ENCODE results near the gene GJA3. TPM values are rescaled to one million over a fixed set of nuclear protein-coding genes. Genes with fewer than 3 reads are reported as not detected.

The GJA3 gene
- total RNA-seq: under 1 TPM; 0.11 to 0.54 (median 0.41) TPM

GRCh38 chr13:20160306-20161274 lies at the start of gene GJA3:
TSS of gene GJA3 (minus strand) at chr13:20161052. CDS start at chr13:20143288, 17,764 bp downstream.
- peak in 1 of 2 donors; percentile 24 for DNase-seq
- TF ChIP-seq POLR2A (IDR thresholded peaks at IDR 0.05): no peak
- no peak for TF ChIP-seq CTCF (IDR thresholded peaks at IDR 0.05)
- Histone ChIP-seq H3K27ac (no peak within 1 kb of the TSS), H3K4me3 (replicated peaks in 1 of 3) (peak within 1 kb of the TSS in 1 of 3 donors; percentile 32), H3K4me1 (peaks cover 6 to 20% of the 10 kb centered on the region in 2 donors), H3K27me3 (peaks cover 43% of the 10 kb centered on the region), H3K36me3 (no peaks in the 10 kb centered on the region), H3K9me3 (no peaks in the 10 kb centered on the region)
- WGBS, 2 donors: 3 to 8% methylated on average over 19 to 54 of the region's 93 CpGs
- intact Hi-C loops (cut with DNase I): loop anchor here (10.0 kb wide), 1 partner anchor 226 kb away; no protein-coding TSS in a partner anchor

- Histone ChIP-seq H3K4me1 (no peaks in the 10 kb centered on the region), H3K9me3 (no peaks in the 10 kb centered on the region), H3K4me3 (replicated peaks in 1 of 3) (no peak overlapping the region), H3K27ac (no peak overlapping the region), H3K27me3 (no peaks in the 10 kb centered on the region), H3K36me3 (no peaks in the 10 kb centered on the region)
- TF ChIP-seq CTCF (IDR thresholded peaks at IDR 0.05): no peak
- TF ChIP-seq POLR2A (IDR thresholded peaks at IDR 0.05): no peak
- WGBS, 2 donors: 53 to 80% methylated on average over 1 of the region's 1 CpG
- intact Hi-C loops (cut with DNase I): no loop called here
- no peak for DNase-seq
These were observed 49.1 kb upstream of the GJA3 start for GRCh38 chr13:20209948-20210347.

- H3K27me3 ChIP-seq: no peaks in the 10 kb centered on the region
- H3K4me3 ChIP-seq (replicated peaks in 1 of 3): no peak overlapping the region
- 83% methylated on average over 16 of the region's 16 CpGs for WGBS, 2 donors
- intact Hi-C loops (cut with DNase I): no loop called here
- TF ChIP-seq POLR2A (IDR thresholded peaks at IDR 0.05) (no peak), CTCF (IDR thresholded peaks at IDR 0.05) (no peak)
- H3K27ac ChIP-seq: no peak overlapping the region
- no peak for DNase-seq
- H3K9me3 ChIP-seq: no peaks in the 10 kb centered on the region
- no peaks in the 10 kb centered on the region for H3K4me1 ChIP-seq
- H3K36me3 ChIP-seq: no peaks in the 10 kb centered on the region
These were observed 45.9 kb upstream of the GJA3 start for GRCh38 chr13:20206698-20207235.

GRCh38 chr13:20206065-20206697 lies 45.3 kb upstream of the GJA3 start:
- DNase-seq: no peak
- Histone ChIP-seq H3K27me3 (no peaks in the 10 kb centered on the region), H3K9me3 (no peaks in the 10 kb centered on the region), H3K27ac (no peak overlapping the region), H3K4me1 (no peaks in the 10 kb centered on the region), H3K36me3 (no peaks in the 10 kb centered on the region), H3K4me3 (replicated peaks in 1 of 3) (no peak overlapping the region)
- no peak for TF ChIP-seq POLR2A (IDR thresholded peaks at IDR 0.05)
- intact Hi-C loops (cut with DNase I): no loop called here
- WGBS, 2 donors: 82 to 86% methylated on average over 11 of the region's 11 CpGs

GRCh38 chr13:20198781-20199180 lies 37.9 kb upstream of the GJA3 start:
- no peaks in the 10 kb centered on the region for H3K27me3 ChIP-seq
- intact Hi-C loops (cut with DNase I): no loop called here
- H3K27ac ChIP-seq: no peak overlapping the region
- no peak for TF ChIP-seq POLR2A (IDR thresholded peaks at IDR 0.05)
- TF ChIP-seq CTCF (IDR thresholded peaks at IDR 0.05): no peak
- no peak overlapping the region for H3K4me3 ChIP-seq (replicated peaks in 1 of 3)
- no peaks in the 10 kb centered on the region for H3K36me3 ChIP-seq
- 85 to 93% methylated on average over 1 of the region's 1 CpG for WGBS, 2 donors
- H3K9me3 ChIP-seq: no peaks in the 10 kb centered on the region
- no peak for DNase-seq
- peaks cover 1 to 5% of the 10 kb centered on the region in 2 donors for H3K4me1 ChIP-seq
